ENCODE results near the gene CERK. TPM values are rescaled to one million over a fixed set of nuclear protein-coding genes. Genes with fewer than 3 reads are reported as not detected.

CERK gene
- polyA plus RNA-seq, 1 of the 3 experiments (the other 2 are of a cell fraction), result 32.6 TPM

DNA sequence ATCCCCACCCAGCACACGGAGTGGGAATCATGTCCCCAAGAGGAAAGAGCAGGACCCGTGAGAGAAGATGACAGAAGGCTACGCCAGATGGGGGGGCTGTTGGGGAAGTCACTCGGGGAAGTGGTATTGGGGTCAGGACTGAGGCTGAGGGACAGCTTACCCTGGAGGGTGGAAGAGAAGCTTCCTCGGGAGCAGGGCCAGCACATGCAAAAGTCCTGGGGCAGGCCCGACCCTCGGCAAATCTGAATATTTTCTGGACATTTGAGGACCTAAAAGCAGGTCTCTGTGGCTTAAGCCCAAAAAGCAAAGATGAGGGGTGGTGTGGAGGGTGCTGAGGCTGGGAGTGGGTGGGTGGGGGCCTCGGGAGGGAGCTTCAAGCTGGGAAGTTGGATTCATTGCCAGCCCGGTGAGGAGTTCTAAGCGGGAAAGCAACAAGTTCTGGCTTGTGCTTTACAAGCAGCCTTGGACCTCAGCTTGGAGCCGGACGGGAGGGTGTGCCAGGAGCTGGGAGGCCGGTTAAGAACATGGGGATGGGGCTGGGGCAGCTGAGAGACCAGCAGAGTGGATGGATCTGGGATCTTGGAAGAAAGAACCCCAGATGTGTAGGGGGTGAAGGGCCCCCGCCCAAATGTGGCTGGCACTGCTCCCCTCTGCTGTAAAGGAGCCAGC is 83.0 kb downstream of the CERK start:
- WGBS (ENCODE audit: low lambda C conversion rate), result 82% methylated on average over 14 of the region's 14 CpGs
- Histone ChIP-seq H3K9me2 (no peaks in the 10 kb centered on the region), H3K9me3 (no peaks in the 10 kb centered on the region), H3K27ac (ENCODE audit: low read depth in 2 of 2, low read length in 1 of 2) (no peak overlapping the region), H3K27me3 (ENCODE audit: insufficient read depth) (no peaks in the 10 kb centered on the region), H3K79me2 (ENCODE audit: insufficient read depth) (no peaks in the 10 kb centered on the region), H3K9ac (no peak overlapping the region), H3F3A (replicated peaks; ENCODE audit: insufficient read depth) (no peaks in the 10 kb centered on the region), H3K4me1 (ENCODE audit: control insufficient read depth in 1 of 2, insufficient read depth in 2 of 2, low read depth in 1 of 2, low read length in 1 of 2) (peaks cover 0 to 21% of the 10 kb centered on the region in 2 experiments; a peak in 1 of 4 replicates), H2AFZ (ENCODE audit: low read depth) (no peak overlapping the region), H3K4me2 (no peak overlapping the region), H3K36me3 (replicated peaks in 1 of 2; ENCODE audit: control insufficient read depth in 1 of 2, insufficient read depth in 2 of 2, low read length in 1 of 2) (no peaks in the 10 kb centered on the region), H3K4me3 (ENCODE audit: low read depth in 2 of 2, low read length in 1 of 2) (no peak overlapping the region), H4K20me1 (ENCODE audit: insufficient read depth) (0 out of 2 replicates have a peak, but pooled peaks cover 3% of the 10 kb centered on the region)
- TF ChIP-seq, protein P1, sequence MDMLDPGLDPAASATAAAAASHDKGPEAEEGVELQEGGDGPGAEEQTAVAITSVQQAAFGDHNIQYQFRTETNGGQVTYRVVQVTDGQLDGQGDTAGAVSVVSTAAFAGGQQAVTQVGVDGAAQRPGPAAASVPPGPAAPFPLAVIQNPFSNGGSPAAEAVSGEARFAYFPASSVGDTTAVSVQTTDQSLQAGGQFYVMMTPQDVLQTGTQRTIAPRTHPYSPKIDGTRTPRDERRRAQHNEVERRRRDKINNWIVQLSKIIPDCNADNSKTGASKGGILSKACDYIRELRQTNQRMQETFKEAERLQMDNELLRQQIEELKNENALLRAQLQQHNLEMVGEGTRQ (IDR thresholded peaks at IDR 0.05; ENCODE audit: borderline replicate concordance, low read depth, low read length), result no peak
- TF ChIP-seq, protein P2, sequence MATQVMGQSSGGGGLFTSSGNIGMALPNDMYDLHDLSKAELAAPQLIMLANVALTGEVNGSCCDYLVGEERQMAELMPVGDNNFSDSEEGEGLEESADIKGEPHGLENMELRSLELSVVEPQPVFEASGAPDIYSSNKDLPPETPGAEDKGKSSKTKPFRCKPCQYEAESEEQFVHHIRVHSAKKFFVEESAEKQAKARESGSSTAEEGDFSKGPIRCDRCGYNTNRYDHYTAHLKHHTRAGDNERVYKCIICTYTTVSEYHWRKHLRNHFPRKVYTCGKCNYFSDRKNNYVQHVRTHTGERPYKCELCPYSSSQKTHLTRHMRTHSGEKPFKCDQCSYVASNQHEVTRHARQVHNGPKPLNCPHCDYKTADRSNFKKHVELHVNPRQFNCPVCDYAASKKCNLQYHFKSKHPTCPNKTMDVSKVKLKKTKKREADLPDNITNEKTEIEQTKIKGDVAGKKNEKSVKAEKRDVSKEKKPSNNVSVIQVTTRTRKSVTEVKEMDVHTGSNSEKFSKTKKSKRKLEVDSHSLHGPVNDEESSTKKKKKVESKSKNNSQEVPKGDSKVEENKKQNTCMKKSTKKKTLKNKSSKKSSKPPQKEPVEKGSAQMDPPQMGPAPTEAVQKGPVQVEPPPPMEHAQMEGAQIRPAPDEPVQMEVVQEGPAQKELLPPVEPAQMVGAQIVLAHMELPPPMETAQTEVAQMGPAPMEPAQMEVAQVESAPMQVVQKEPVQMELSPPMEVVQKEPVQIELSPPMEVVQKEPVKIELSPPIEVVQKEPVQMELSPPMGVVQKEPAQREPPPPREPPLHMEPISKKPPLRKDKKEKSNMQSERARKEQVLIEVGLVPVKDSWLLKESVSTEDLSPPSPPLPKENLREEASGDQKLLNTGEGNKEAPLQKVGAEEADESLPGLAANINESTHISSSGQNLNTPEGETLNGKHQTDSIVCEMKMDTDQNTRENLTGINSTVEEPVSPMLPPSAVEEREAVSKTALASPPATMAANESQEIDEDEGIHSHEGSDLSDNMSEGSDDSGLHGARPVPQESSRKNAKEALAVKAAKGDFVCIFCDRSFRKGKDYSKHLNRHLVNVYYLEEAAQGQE (IDR thresholded peaks at IDR 0.05; ENCODE audit: low read depth, low read length), result no peak
- TF ChIP-seq, protein P3, sequence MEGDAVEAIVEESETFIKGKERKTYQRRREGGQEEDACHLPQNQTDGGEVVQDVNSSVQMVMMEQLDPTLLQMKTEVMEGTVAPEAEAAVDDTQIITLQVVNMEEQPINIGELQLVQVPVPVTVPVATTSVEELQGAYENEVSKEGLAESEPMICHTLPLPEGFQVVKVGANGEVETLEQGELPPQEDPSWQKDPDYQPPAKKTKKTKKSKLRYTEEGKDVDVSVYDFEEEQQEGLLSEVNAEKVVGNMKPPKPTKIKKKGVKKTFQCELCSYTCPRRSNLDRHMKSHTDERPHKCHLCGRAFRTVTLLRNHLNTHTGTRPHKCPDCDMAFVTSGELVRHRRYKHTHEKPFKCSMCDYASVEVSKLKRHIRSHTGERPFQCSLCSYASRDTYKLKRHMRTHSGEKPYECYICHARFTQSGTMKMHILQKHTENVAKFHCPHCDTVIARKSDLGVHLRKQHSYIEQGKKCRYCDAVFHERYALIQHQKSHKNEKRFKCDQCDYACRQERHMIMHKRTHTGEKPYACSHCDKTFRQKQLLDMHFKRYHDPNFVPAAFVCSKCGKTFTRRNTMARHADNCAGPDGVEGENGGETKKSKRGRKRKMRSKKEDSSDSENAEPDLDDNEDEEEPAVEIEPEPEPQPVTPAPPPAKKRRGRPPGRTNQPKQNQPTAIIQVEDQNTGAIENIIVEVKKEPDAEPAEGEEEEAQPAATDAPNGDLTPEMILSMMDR (IDR thresholded peaks at IDR 0.05), result no peak
- no peak for TF ChIP-seq TEAD4 (IDR thresholded peaks at IDR 0.05; ENCODE audit: borderline replicate concordance, insufficient read depth)
- POLR2A ChIA-PET, result no interaction called here
- CTCF ChIA-PET, result interaction anchor here (1.0 to 4.2 kb wide), 2 partner anchors 15 to 91 kb away, joined by 4 to 20 read pairs; no protein-coding TSS in a partner anchor
- DNase-seq, result no peak

DNA sequence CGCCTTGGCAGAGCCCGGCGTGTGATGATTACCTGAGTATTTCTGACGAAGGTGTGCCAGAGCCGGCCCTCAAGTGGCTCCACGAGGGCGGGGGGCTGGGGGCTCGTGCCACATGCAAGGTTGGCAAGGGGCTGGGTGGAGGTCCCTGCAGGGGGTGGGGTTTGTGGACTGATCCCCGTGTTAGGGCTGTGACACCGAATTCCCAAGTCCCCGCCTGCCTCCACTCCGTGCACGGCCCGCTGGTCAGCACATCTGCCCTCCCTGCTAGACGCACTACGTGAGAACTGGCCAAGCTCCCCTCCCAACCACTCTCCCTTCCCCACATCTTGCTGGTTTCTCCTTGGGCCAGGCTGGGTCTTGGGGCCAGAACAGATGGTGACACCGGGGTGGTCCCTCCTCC is 83.6 kb downstream of the CERK start:
- Histone ChIP-seq H3K36me3 (replicated peaks in 1 of 2; ENCODE audit: control insufficient read depth in 1 of 2, insufficient read depth in 2 of 2, low read length in 1 of 2) (no peaks in the 10 kb centered on the region), H3K4me2 (no peak overlapping the region), H3K79me2 (ENCODE audit: insufficient read depth) (no peaks in the 10 kb centered on the region), H3K27me3 (ENCODE audit: insufficient read depth) (no peaks in the 10 kb centered on the region), H2AFZ (ENCODE audit: low read depth) (no peak overlapping the region), H3F3A (replicated peaks; ENCODE audit: insufficient read depth) (no peaks in the 10 kb centered on the region), H3K9me3 (no peaks in the 10 kb centered on the region), H3K4me3 (ENCODE audit: low read depth in 2 of 2, low read length in 1 of 2) (no peak overlapping the region), H3K9me2 (no peaks in the 10 kb centered on the region), H3K9ac (no peak overlapping the region), H3K27ac (ENCODE audit: low read depth in 2 of 2, low read length in 1 of 2) (no peak overlapping the region), H4K20me1 (ENCODE audit: insufficient read depth) (0 out of 2 replicates have a peak, but pooled peaks cover 3% of the 10 kb centered on the region), H3K4me1 (ENCODE audit: control insufficient read depth in 1 of 2, insufficient read depth in 2 of 2, low read depth in 1 of 2, low read length in 1 of 2) (peaks cover 0 to 20% of the 10 kb centered on the region in 2 experiments; a peak in 1 of 4 replicates)
- no peak for DNase-seq
- ChIA-PET POLR2A (no interaction called here), CTCF (interaction anchor here (4.2 kb wide), 1 partner anchor 91 kb away, joined by 20 read pairs; no protein-coding TSS in a partner anchor)
- WGBS (ENCODE audit: low lambda C conversion rate), result 96% methylated on average over 10 of the region's 17 CpGs
- TF ChIP-seq TEAD4 (IDR thresholded peaks at IDR 0.05; ENCODE audit: borderline replicate concordance, insufficient read depth), result no peak
- TF ChIP-seq, protein P4, sequence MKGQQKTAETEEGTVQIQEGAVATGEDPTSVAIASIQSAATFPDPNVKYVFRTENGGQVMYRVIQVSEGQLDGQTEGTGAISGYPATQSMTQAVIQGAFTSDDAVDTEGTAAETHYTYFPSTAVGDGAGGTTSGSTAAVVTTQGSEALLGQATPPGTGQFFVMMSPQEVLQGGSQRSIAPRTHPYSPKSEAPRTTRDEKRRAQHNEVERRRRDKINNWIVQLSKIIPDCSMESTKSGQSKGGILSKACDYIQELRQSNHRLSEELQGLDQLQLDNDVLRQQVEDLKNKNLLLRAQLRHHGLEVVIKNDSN (IDR thresholded peaks at IDR 0.05; ENCODE audit: borderline replicate concordance, low read depth), result no peak
- TF ChIP-seq NRF1 (IDR thresholded peaks at IDR 0.05; ENCODE audit: low read depth, low read length), result no peak
- TF ChIP-seq RFX5 (IDR thresholded peaks at IDR 0.05; ENCODE audit: low read length), result no peak
- TF ChIP-seq SIN3A (IDR thresholded peaks at IDR 0.05; ENCODE audit: borderline replicate concordance, low read depth, low read length), result no peak
- TF ChIP-seq, protein P5, sequence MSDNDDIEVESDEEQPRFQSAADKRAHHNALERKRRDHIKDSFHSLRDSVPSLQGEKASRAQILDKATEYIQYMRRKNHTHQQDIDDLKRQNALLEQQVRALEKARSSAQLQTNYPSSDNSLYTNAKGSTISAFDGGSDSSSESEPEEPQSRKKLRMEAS (IDR thresholded peaks at IDR 0.05; ENCODE audit: low read depth), result no peak
- TF ChIP-seq, protein P6, sequence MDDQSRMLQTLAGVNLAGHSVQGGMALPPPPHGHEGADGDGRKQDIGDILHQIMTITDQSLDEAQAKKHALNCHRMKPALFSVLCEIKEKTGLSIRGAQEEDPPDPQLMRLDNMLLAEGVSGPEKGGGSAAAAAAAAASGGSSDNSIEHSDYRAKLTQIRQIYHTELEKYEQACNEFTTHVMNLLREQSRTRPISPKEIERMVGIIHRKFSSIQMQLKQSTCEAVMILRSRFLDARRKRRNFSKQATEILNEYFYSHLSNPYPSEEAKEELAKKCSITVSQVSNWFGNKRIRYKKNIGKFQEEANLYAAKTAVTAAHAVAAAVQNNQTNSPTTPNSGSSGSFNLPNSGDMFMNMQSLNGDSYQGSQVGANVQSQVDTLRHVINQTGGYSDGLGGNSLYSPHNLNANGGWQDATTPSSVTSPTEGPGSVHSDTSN (IDR thresholded peaks at IDR 0.05), result no peak
- TF ChIP-seq YY1 (IDR thresholded peaks at IDR 0.05; ENCODE audit: low read depth), result no peak
- no peak for TF ChIP-seq SMC3 (IDR thresholded peaks at IDR 0.05; ENCODE audit: low read depth, low read length)
- TF ChIP-seq RCOR1 (IDR thresholded peaks at IDR 0.05; ENCODE audit: low read length), result no peak
- TF ChIP-seq, protein P7, sequence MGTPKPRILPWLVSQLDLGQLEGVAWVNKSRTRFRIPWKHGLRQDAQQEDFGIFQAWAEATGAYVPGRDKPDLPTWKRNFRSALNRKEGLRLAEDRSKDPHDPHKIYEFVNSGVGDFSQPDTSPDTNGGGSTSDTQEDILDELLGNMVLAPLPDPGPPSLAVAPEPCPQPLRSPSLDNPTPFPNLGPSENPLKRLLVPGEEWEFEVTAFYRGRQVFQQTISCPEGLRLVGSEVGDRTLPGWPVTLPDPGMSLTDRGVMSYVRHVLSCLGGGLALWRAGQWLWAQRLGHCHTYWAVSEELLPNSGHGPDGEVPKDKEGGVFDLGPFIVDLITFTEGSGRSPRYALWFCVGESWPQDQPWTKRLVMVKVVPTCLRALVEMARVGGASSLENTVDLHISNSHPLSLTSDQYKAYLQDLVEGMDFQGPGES (IDR thresholded peaks at IDR 0.05; ENCODE audit: low read depth, low read length), result no peak
